Frontal cortex (tissue), 4 donors: Measurements from ENCODE around the gene AMZ1. TPM values are rescaled to one million over a fixed set of nuclear protein-coding genes. Genes with fewer than 3 reads are reported as not detected.
"Not testable (repeated sequence)": the region's sequence is repeated elsewhere in the genome, so short reads cannot be mapped to it uniquely, and the experiment has no call there.

Experiments
- DNase-seq, 2 donors: peaks; one replicate each; pipeline ENCODE4 v3.0.0; 2012; ENCODE audit warnings: low spot score in 2 of 2
- FAIRE-seq: peaks from 2 replicates; lab custom pipeline; 2012; peaks lifted over from hg19 to GRCh38; lab: Jason Lieb, UNC
- total RNA-seq: library from RNA; depleted of rRNA; stranded (reverse); fragments of >200 nt; gene quantifications from one replicate; pipeline ENCODE4 v1.2.3, GENCODE V29; 2014
- donor health status: control.
- donor health status: control.
- donor health status: control.

The AMZ1 gene
- total RNA-seq, 1 donor from 2014 or later = 1.6 TPM

DNA sequence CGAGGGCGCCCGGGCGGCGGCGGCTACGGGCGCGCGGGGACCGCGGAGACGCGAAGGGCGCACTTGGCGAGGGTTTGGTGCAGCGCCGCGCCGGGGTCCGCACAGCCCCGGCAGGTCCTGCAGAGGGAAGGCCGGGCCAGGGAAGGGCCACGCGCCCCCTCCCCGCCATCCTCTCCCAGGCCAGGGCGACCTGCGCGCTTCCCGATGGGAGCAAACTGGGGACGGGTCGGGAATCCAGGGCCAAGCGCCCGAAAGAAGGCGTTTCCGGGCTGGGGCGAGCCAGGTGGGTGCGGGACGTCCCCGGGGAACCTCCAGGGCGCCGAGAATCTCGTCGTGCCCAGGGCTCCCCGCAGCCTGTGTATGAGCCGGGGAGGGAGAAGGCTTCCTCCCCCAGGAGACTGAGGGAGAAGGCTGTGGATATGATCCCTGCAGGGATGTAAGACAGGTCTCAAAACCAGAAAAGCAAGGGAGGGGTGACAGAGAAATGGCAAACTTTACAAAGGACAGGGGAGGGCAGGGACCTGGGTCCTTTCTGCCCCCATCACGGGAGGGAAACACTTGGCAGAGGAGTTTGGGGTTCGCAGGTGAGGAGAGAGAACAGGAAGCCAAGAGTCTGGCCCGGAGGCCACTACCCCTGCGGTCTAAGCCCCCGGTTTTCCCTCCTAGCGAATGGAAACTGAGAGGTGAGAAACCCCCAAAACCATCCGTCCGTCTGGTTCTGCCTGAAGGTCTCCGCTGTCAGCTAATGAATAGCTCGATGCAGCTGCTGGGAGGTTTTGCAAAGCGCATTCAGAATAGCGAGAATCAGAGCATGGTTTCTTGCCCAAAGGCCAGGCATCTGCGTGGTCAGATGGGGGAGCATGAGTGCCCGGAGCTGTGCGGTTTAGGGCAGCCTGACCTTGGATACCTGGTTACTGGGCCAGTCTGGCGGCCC lies 674 bp downstream of the AMZ1 start:
- FAIRE-seq = no peak

DNA sequence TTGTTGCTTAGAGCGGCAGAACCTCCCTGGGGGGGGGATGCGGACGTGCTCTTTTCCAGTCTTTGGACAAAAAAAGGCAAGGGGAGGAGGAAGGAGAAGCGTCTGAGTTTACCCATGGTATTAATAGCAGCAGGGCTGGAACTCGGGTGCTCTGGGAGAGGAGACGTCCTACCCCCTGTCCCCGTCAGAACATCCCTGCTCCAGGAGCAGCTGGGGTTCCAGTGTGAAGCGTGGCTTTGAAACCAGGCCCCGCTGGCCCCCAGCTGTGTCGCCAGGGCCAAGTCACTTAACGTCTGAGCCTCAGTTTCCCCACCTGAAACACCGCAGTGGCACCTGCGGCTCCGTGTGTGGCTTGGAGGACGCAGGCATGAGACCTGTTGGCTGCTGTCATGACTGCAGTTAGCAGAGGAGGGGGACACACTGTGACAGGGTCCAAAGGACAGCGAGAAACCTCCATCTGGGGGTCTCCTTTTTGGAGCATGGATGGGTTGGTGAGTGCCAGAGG lies 1.4 kb downstream of the AMZ1 start:
- DNase-seq (no peak), FAIRE-seq (no peak)

More for the DNA sequence above, 674 bp downstream of the AMZ1 start:
- DNase-seq = peak in 1 of 2 donors; percentile 55

DNA sequence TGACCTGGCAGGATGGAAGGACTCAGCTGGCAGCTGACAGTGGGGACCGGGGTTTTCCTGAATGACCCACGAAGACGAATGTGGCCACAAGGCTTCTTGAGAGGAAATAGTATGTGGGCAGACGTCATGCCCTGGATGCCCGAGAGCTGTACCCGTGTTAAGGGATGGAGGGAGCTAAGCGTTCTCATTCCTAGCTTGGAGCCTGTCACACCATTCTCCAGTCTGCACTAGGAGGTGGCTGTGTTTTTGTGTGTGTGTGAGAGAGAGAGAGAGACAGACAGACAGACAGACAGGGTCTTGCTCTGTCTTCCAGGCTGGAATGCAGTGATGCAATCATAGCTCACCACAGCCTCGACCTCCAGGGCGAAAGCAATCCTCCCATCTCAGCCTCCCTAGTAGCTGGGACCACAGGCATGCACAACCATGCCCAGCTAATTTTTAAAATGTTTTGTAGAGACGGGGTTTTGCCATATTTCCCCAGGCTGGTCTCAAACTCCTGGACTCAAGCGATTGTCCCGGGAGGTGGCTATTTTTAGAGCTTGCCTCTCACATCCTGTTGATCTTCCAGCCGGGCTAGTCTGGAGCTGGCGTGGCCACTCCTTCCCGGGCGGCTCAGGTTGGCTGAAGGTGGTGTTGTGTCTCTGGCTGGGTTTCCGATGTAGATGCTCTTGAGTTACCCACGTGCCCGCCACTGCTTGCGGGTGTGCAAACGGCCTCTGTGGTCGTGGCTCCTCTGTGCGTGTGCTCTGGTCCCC lies 2.1 kb downstream of the AMZ1 start:
- DNase-seq (no peak), FAIRE-seq (no peak)

DNA sequence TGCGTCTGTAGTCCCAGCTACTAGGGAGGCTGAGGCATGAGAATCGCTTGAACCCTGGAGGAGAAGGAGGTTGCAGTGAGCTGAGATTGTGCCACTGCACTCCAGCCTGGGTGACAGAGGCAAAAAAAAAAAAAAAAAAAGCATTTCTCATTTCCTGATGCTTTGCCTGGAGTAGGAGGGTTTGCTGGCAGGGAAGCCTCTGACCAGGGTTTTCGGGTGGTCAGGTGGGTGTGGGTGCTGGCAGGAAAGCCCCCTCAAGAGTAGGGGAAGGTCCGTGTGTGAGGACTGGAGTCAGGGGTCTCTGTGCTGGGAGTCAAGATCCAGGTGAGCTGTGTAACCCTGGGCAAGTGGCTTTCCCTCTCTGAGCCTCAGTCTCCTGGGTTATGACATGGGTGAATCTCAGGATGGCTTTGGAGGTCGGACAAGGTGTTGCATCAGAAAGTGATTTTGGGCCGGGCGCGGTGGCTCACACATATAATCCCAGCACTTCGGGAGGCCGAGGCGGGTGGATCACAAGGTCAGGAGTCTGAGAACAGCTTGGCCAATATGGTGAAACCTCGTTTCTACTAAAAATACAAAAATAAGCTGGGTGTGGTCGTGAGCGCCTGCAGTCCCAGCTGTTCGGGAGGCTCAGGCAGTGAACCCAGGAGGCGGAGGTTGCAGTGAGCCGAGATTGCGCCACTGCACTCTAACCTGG lies 3.2 kb downstream of the AMZ1 start:
- DNase-seq (no peak), FAIRE-seq (no peak)

DNA sequence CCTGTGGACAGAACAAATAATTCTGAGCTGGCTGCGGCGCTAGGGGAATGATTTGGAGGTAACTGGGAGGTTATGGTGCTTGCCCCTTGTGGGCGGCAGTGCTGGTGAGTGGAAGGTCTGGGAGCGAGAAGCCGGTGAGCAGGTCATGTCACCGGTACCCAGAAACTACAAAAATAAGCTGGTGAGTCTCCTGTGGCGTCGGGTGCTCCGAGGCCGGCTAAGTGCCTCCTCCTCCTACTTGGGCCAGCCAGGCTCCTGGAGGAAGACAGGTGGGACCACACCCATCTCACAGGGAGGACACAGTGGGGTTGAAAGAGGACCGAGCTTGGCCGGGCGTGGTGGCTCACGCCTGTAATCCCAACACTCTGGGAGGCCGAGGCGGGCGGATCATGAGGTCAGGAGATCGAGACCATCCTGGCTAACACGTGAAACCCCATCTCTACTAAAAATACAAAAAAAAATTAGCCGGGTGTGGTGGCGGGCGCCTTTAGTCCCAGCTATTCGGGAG lies 4.0 kb downstream of the AMZ1 start:
- DNase-seq, FAIRE-seq: not testable (repeated sequence)

DNA sequence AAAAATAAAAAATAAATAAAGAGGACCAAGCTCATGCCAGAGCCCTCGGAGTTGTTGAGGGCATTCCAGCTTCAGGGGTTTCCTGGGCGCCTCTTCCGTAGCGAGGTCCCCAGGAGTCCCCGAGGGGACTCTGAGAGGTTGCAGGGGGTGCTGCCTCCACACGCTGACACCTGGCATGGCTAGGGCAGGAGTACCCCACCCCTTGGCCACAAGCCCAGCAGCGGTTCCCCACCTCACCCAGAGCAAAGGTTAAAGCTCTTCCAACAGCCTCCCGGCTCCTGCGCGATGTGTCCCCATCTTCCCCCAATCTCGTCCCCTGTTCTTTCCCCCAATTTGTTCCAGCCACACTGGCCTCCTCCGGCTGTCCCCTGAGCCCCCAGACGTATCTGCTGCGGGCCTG lies 4.5 kb downstream of the AMZ1 start:
- DNase-seq (no peak), FAIRE-seq (no peak)

DNA sequence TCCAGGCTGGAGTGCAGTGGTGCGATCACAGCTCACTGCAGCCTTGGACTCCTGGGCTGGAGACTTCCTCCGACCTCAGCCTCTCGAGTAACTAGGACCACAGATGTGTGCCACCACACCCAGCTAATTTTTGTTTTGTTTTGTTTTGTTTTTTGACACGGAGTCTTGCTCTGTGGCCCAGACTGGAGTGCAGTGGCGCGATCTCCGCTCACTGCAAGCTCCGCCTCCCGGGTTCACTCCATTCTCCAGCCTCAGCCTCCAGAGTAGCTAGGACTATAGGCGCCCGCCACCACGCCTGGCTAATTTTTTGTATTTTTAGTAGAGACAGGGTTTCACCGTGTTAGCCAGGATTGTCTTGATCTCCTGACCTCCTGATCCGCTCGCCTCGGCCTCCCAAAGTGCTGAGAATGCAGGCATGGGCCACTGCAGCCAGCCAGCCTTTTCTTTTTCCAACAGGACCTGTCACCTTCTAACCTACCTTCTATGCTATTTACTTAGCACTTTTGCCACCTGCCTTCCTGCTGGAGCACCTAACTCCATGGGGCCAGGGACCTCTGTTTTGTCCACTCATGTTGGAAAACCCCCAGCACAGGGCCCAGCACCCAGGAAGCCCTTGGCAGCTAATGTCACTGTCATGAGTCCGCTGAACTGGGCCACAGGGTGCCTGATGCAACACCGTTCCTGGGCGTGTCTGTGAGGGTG lies 5.6 kb downstream of the AMZ1 start:
- not testable (repeated sequence) for DNase-seq

DNA sequence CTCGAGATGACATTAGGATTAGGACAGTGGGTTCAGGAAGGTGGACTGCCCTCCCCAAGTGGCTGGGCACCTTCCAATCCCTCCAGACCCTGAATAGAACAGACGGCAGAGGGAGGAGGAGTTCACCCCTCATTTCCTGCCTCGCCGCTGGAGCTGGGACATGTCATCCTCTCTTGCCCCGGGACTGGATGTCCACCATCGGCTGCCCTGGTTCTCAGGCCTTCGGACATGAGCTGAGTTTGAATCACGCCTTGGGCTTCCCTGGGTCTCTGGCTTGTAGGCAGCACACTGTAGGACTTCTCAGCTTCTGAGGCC lies 6.1 kb downstream of the AMZ1 start:
- FAIRE-seq, DNase-seq: not testable (repeated sequence)

More for the DNA sequence above, 5.6 kb downstream of the AMZ1 start:
- not testable (repeated sequence) for FAIRE-seq

DNA sequence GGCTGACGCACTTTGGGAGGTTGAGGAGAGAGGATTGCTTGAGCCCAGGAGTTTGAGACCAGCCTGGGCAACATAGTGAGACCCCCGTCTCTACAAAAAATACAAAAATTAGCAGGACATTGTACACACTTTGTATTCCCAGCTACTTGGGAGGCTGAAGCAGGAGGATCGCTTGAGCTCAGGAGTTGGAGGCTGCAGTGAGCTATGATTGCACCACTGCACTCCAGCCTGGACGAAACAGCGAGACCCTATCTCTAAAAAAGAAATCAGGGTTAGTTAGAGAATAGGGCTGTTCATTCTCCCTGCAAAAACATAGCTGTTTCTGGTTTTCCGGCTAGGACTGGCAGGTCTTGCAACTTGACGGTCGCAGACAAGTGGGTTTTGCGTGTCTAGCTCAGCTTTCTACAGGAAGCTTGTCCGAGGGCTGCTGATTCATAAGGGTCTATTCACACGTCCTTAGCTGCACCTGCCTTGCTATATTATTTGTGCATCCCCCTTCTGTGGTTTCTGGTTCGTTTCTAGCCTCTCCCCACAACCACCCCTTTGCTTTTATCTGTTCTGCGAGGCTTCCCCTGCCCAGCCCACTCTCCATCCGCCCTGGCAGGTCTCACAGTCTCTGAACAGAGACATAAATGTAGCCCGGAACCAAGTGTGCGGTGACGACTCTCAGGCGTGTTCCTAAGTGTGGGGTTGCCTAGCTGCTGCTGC lies 10.7 kb downstream of the AMZ1 start:
- FAIRE-seq (no peak), DNase-seq (no peak)

DNA sequence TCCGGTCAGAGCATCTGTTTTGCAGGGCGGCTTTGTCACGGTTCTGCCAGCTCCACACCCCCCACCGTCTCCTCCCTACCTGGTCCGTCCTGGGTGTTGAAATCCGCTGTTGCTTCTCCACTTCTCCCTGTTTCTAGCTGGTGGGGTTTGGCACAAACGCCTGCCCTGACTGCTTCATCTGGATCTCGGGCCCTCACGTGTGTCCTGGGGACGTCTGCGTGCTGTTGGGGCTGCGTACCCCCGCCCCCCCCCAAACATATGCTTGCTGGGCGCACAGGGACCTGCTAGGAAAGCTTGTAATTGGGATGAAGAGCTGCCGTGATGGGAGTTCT lies 11.3 kb downstream of the AMZ1 start:
- no peak for FAIRE-seq

DNA sequence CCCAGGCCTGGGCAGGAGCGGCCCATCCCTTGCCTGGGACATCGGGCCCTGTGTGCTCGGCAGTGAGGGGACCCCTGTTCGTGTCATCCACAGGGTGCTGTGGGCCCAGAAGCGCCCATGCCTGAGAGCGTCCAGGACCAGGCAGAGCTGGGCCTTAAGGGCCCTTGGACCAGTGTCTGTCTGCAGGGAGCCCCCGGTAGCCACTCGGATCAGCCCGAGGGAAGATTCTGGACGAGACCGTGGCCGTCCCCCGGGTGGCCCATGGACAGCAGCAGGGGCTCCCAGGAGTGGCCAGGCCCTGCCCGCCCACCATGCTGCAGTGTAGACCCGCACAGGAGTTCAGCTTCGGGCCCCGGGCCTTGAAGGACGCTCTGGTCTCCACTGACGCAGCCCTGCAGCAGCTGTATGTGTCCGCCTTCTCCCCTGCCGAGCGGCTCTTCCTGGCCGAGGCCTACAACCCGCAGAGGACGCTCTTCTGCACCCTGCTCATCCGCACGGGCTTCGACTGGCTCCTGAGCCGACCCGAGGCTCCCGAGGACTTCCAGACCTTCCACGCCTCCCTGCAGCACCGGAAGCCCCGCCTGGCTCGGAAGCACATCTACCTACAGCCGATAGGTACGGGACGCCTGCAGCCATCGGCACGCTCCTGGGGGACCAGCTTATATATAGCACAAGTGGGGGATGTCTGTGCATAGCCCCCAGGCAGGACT lies 12.3 kb downstream of the AMZ1 start:
- FAIRE-seq = no peak
- DNase-seq = no peak

More for the DNA sequence above, 11.3 kb downstream of the AMZ1 start:
- DNase-seq = no peak

DNA sequence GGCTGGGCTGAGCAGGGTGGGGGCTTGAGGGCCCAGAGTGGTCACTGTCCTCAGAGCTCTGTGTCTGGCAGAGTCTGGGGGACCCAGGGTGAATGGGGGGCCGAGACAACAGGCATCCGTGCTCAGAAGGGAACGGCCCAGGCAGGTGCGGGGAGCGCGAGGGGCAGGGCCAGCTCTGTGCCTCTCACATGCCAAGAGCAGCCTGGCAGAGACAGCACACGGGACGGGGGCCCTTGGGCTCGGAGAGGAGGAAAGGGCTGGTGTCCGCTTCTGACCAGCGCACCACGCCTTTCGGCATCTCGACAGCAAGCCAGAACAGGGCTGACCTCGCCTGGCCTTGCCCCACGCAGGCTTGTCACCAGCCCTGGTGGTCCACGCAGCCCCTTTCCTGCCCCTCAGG lies 13.4 kb downstream of the AMZ1 start:
- DNase-seq (no peak), FAIRE-seq (no peak)

DNA sequence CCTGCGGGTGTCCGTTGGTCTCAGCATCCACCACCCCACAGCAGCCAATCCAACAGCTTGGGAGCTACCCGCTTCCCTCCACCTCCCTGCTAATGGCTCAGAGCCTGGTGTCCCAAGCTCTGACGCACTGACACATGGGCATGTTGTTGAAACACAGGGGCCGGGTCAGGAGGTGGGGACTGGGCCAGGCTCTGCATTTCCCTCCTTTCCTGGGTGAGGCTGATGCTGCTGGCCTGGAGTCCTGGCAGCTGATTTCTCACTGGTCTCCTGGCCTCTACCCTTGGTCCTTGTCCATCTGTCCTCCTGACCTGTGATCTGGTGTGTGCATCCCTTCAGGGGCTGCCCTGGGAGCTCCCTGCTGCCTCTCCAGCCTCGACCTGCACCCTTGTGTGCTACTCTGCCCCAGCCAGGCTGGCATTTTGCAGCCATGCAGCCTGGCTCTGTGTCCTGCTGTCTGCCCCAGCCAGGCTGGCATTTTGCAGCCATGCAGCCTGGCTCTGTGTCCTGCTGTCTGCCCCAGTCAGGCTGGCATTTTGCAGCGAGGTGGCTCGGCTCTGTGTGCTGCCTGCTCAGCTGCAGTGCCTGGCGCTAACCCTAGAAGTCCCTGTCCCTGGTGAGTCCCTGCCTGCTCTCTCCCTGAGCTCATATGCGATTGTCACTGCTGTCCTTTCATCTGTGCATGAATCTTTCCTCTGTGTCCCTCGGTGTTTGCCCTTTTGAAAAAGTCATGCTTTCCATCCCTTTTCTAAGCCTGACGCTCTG lies 14.0 kb downstream of the AMZ1 start:
- DNase-seq = peak; percentile 78 to 82
- no peak for FAIRE-seq

DNA sequence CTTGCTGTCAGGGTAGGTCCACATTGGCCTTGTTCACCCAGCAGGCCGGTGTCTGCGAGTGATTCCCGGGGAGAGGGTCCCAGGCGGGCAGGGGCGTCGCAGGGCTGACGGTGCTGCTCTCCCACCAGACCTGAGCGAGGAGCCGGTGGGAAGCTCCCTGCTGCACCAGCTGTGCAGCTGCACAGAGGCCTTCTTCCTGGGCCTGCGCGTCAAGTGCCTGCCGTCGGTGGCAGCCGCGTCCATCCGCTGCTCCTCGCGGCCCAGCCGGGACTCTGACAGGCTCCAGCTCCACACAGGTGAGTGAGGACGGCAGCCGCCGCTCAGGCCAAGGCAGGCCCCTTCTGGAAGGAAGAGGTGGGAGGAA lies 14.6 kb downstream of the AMZ1 start:
- DNase-seq = no peak
- no peak for FAIRE-seq

DNA sequence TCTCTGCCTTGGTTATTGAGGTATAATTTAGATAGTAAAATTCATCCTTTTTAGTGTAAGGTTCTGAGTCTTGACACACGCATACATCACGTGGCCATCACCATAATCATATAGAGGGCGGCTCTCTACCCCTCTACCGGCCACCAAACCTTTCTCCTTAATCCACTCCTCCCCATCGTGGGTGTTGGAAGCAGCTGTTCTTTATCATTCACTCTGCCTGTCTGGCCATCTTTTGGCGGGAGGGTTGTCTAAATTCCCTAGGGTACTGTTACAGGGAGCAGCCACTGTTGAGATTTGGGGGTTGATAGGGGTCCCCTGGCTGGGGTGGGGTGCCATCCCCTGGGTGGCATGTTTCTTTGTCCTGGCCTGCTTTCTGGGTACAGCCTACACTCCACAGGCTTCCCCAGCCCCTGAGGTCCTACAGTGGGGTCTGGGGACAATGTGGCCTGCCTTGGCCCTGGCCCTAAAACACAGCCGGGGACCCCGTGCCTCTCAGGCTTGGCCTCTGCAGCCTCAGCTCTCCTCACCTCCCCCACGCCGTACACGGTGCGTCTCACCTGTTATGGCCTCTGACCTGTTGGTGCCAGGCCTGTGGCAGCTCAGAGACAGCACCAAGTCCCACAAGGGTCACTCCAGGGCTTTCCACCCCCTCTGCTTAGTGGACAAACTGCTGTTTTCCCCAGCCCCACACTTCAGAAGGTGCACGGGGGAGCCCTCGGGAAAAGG lies 17.5 kb downstream of the AMZ1 start:
- FAIRE-seq (no peak), DNase-seq (no peak)

DNA sequence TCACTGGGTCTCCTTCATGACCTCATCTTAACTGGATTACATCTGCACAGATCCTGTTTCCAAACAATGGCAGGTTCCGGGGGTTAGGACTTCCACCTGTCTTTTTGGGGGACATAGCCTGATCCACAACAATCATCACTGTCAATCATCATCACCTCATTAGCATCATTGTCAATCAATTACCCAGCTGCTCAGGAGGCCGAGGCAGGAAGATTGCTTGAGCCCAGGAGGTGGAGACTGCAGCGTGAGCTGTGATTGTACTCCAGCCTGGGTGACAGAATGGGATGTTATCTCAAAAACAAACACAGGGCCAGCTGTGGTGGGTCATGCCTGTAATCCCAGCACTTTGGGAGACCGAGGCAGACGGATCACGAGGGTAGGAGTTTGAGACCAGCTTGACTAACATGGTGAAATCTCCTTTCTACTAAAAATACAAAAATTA lies 18.7 kb downstream of the AMZ1 start:
- DNase-seq (no peak), FAIRE-seq (no peak)

DNA sequence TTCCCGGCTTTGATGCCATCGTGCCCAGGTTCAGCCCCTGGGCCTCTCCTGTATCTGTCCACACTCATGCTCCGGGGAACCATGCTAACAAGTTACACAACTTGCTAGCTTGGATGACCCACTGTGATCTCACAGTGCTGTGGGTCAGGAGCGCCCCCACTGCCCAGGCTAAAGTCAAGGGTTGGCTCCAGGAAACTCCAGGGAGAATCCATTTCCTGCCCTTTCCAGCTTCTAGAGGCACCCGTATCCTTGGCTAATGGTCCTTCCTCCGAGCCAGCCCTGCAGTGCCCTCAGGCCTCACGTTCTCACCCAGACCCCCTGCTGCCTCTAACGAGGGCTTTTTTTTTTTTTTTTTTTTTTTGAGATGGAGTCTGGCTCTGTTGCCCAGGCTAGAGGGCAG lies 19.5 kb downstream of the AMZ1 start:
- no peak for FAIRE-seq
- no peak for DNase-seq
